Muscle of back (tissue), 11 donors: ENCODE data around the gene C9orf153. TPM values are rescaled to one million over a fixed set of nuclear protein-coding genes. Genes with fewer than 3 reads are reported as not detected.
"Not testable (repeated sequence)": the region's sequence is repeated elsewhere in the genome, so short reads cannot be mapped to it uniquely, and the experiment has no call there.

Source experiments
- DNase-seq, 3 donors: peaks; one replicate each; pipeline versions ENCODE4 v3.0.0 to v3.0.0-alpha.2; 2013
- polyA plus RNA-seq, 10 donors: library from polyadenylated mRNA; unstranded; fragments of 120-200 nt; gene quantifications; one replicate each; pipeline ENCODE4 v1.2.1, GENCODE V29; 2013; ENCODE audit not compliant: insufficient read length in 10 of 10

The C9orf153 gene
- polyA plus RNA-seq, 10 donors, result 0.16 to 0.30 (median 0.22) TPM; not detected in 4

GRCh38 chr9:86193088-86193487 is 66.4 kb downstream of the C9orf153 start:
- DNase-seq, result no peak

GRCh38 chr9:86190700-86191099 is 68.8 kb downstream of the C9orf153 start:
- DNase-seq, result not testable (repeated sequence)

GRCh38 chr9:86187121-86187520 is 72.3 kb downstream of the C9orf153 start:
- DNase-seq, result no peak

- DNase-seq, result no peak
These were observed 72.8 kb downstream of the C9orf153 start for GRCh38 chr9:86186696-86187095.

- no peak for DNase-seq
These were observed 73.6 kb downstream of the C9orf153 start for GRCh38 chr9:86185872-86186271.

- DNase-seq, result no peak
These were observed 75.3 kb downstream of the C9orf153 start for GRCh38 chr9:86184138-86184524.

- DNase-seq, result no peak
These were observed 76.0 kb downstream of the C9orf153 start for GRCh38 chr9:86183229-86184137.

GRCh38 chr9:86181379-86182315 is 77.8 kb downstream of the C9orf153 start:
- DNase-seq, result no peak

GRCh38 chr9:86178503-86178902 is 81.0 kb downstream of the C9orf153 start:
- no peak for DNase-seq

- DNase-seq, result no peak
These were observed 81.5 kb downstream of the C9orf153 start for GRCh38 chr9:86177995-86178394.

GRCh38 chr9:86176468-86176867 is 83.0 kb downstream of the C9orf153 start:
- no peak for DNase-seq

- DNase-seq, result no peak
These were observed 83.6 kb downstream of the C9orf153 start for GRCh38 chr9:86175743-86176456.

- DNase-seq, result no peak
These were observed 84.2 kb downstream of the C9orf153 start for GRCh38 chr9:86175223-86175622.

Other genes with a start within 250 kb of the C9orf153 start
- gene GOLM1, start 160.1 kb downstream of the C9orf153 start, polyA plus RNA-seq, result 10 to 100 TPM; 54.3 to 89.5 (median 62.8) TPM
- gene ISCA1, start 22.9 kb upstream of the C9orf153 start, polyA plus RNA-seq, result 10 to 100 TPM; 26.8 to 34.6 (median 30.4) TPM
- gene TUT7, start 94.8 kb upstream of the C9orf153 start, polyA plus RNA-seq, result 10 to 100 TPM; 14.1 to 20.7 (median 18.0) TPM